ENCODE data around the gene FCRLA. TPM values are rescaled to one million over a fixed set of nuclear protein-coding genes. Genes with fewer than 3 reads are reported as not detected.
"Not testable (repeated sequence)": the region's sequence is repeated elsewhere in the genome, so short reads cannot be mapped to it uniquely, and the experiment has no call there.

FCRLA gene, protein sequence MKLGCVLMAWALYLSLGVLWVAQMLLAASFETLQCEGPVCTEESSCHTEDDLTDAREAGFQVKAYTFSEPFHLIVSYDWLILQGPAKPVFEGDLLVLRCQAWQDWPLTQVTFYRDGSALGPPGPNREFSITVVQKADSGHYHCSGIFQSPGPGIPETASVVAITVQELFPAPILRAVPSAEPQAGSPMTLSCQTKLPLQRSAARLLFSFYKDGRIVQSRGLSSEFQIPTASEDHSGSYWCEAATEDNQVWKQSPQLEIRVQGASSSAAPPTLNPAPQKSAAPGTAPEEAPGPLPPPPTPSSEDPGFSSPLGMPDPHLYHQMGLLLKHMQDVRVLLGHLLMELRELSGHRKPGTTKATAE
- polyA plus RNA-seq (ENCODE audit: insufficient read length in 3 of 3), result under 1 TPM; 0.15 to 0.65 (median 0.23) TPM

DNA sequence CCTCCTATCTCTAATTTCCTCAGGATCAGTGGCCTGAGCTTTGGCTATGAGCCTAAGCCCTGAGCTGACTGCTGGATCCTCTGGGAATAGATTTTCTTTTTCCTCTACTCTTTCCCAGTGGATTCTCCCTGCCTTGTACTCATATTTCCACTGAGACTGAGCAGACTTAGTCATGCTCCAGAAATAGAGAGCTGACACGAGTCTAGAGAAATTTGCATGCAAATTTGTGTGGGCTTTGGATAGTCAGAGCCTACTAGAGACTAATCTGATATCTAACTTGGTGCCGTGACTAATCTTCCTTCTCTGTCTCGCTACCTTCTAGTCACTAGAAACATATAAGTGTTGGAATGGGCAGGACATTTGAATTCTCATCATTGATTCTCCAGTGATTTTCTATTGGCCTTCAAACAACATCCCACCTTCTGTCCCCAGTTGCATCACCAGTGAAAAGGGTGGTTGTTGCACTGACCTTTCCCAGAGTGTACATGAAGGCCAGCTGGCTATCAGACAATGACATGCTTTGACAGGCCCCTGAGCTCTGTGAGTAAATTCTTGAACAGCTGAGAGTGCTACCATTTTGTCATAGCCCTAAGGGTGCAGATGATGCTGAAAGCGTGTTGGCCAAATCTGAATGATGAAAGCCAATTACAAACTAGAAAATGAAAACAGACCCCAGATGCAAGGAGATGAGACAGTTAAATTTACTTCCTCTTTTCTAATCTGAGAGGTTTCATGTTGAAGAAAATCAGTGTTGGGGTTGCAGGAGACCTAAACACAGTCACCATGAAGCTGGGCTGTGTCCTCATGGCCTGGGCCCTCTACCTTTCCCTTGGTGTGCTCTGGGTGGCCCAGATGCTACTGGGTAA, at the start of gene FCRLA:
Gene FCRLA, plus strand, starts transcription at position 748 of the 866 bp plus-strand sequence. Its CDS starts 36 bp downstream, at position 784.
- no peak for DNase-seq (ENCODE audit: low read depth in 3 of 3, low spot score in 2 of 3)

DNA sequence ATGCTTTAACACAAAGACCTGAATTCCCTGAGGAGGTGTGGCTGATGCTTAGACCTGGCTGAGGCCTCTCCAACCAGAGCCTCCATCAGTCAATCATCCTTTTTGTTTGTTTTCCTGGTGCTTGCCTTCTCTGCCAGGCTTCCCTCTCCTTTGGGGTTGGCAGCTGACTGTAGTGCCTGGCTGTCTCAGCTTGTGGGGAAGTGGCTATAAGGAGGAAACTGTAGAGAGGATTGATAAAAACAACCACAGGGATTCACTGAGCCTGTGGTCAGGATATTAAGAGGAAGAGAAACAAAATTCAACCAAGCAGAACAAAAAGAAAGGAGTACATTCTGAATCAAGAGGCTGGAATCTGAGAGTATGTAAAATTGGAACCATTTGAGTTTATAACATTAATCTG, 48.5 kb upstream of the FCRLA start:
- DNase-seq (ENCODE audit: low read depth in 3 of 3, low spot score in 2 of 3), result not testable (repeated sequence)

GRCh38 chr1:161661660-161662311, 45.2 kb upstream of the FCRLA start:
- not testable (repeated sequence) for DNase-seq (ENCODE audit: low read depth in 3 of 3, low spot score in 2 of 3)

- not testable (repeated sequence) for DNase-seq (ENCODE audit: low read depth in 3 of 3, low spot score in 2 of 3)
Observed at GRCh38 chr1:161662684-161663339, 44.2 kb upstream of the FCRLA start, which contains the start of gene FCGR2B. FCGR2B (plus strand) TSS chr1:161663143; CDS start chr1:161663242, 99 bp downstream.

- not testable (repeated sequence) for DNase-seq (ENCODE audit: low read depth in 3 of 3, low spot score in 2 of 3)
Observed at GRCh38 chr1:161663569-161663968, 43.5 kb upstream of the FCRLA start.

GRCh38 chr1:161664689-161665088, 42.3 kb upstream of the FCRLA start:
- not testable (repeated sequence) for DNase-seq (ENCODE audit: low read depth in 3 of 3, low spot score in 2 of 3)

- not testable (repeated sequence) for DNase-seq (ENCODE audit: low read depth in 3 of 3, low spot score in 2 of 3)
Observed at GRCh38 chr1:161671045-161672020, 35.7 kb upstream of the FCRLA start.

DNA sequence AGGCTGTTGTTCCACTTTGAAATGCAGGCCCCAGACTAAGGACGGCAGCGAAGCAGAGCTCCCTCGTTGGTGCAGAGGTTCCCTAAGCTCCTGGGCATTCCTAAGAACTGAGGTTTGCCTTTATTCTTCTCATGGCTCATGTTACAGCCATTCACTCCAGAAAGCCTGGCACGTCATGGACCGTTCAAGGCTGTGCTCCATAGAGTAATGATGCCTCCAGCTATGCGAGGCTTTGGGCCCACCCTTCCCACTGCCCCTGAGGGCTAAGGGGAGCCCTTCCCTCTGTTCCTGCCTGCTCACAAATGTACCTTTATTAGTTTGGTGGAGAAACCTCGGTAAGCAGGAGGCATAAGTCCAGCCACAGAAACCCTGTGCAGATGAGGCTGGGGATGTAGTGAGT, 33.6 kb upstream of the FCRLA start:
- not testable (repeated sequence) for DNase-seq (ENCODE audit: low read depth in 3 of 3, low spot score in 2 of 3)

DNA sequence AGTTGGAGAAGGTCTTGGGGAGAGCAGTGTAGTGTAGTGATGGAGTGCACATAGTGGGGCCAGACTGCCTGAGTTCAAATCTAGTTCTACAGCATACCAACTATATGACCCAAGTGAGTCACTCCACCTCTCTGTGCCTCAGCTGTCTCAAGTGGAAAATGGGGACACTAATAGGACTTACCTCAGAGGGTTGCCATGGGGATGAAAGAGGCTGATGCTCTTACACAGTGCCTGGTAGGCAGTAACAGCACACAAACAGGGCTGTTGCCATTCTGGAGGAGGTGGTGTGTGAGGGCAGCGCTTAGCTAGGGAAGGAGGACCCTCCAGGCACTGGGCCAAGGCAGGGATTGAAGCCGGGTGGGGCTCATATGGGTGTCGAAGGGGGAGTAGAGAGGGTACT, 32.6 kb upstream of the FCRLA start:
- not testable (repeated sequence) for DNase-seq (ENCODE audit: low read depth in 3 of 3, low spot score in 2 of 3)

DNA sequence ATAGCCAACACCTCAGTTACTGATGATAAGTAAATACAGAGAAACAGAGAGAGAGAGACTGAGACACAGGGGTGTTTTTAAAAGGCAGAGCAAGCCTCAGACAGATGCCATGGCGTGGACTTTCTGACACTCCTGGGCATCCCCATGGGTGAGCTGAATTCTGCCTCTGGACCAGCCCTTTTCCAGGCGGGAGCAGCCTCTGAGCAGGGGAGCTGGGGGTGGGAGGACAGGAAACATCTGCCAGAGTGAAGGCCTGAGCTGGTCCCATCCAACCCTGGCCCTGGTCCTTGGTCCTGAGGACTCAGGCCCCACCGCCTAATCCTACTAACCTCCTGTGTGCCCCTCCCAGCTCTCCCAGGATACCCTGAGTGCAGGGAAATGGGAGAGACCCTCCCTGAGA, 32.1 kb upstream of the FCRLA start:
- DNase-seq (ENCODE audit: low read depth in 3 of 3, low spot score in 2 of 3), result not testable (repeated sequence)

GRCh38 chr1:161676441-161676840, 30.6 kb upstream of the FCRLA start:
- DNase-seq (ENCODE audit: low read depth in 3 of 3, low spot score in 2 of 3), result no peak

GRCh38 chr1:161676958-161677689, 29.9 kb upstream of the FCRLA start:
- no peak for DNase-seq (ENCODE audit: low read depth in 3 of 3, low spot score in 2 of 3)

DNA sequence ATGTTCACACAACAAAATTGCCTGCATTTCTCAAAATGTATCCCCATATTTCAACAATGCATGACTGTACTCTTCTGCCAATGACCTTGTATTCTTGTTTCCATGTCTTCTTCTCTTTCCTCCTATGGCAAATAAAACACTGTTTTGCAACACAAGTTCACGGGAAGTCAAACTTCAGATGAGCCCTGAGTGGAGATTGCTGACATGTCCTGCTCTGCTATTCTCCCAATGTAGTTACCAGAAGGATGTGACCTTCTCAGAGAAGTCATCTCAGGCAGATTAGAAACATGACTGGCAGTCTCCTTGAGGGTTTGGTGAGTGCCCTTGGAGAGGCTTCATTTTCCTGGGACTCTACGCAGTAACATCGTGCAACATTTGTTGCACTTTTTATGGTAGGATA, 28.5 kb upstream of the FCRLA start:
- no peak for DNase-seq (ENCODE audit: low read depth in 3 of 3, low spot score in 2 of 3)

DNA sequence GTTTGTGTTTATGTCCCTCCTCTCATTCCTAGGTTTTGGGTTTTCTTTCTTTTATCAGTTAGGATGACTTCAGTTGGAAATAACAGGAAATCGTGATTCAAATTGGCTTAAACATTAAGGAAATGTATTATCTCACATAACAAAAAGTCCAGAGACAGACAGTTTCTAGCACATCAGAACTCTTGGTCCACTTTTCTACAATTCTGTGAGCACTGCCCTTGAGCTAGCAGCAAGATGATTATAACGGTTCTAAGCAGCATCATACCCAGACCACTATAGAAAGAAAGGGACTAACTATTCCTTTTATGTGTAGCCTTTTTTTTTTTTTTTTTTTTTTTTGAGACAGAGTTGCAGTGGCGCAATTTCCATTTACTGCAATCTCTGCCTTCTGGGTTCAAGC, 25.1 kb upstream of the FCRLA start:
- no peak for DNase-seq (ENCODE audit: low read depth in 3 of 3, low spot score in 2 of 3)

DNA sequence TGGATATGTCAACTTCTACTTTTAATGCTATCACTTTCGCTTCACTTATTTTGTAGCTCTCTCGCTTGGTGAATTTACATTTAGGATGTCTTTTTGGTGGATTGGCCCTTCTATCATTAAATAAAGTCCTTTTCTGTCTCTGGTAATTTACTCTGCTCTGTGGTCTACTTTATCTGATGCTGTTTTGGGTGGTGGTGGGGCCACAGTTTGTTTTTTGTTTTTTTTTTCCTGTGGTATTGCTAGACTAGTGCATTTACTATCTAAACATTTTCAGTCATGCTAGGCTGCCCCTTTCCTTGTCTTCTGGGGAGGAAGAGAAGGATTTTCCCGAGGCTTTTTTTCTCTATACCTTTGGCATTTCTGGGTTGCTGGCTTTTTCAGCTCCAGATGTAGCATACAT, 18.1 kb upstream of the FCRLA start:
- DNase-seq (ENCODE audit: low read depth in 3 of 3, low spot score in 2 of 3), result no peak

DNA sequence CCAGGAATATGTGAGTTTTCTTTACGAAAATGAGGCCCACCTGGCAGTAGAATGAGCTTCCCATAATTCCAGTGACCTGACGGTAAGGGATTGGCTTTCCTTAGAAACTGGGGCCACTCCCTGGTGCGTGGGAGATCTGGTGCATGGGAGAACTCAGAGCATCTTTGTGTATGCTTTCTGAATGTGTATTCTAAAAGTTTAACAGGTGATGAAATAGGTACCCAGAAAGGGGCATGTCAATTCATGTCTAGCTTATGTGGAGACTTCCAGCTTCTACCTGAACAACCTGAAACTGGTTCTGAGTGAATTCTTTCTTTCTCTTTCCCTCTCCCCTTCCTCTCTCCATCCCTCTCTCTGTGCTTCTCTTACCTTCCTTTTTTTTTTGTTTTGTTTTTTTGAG, 15.2 kb upstream of the FCRLA start:
- DNase-seq (ENCODE audit: low read depth in 3 of 3, low spot score in 2 of 3), result no peak

DNA sequence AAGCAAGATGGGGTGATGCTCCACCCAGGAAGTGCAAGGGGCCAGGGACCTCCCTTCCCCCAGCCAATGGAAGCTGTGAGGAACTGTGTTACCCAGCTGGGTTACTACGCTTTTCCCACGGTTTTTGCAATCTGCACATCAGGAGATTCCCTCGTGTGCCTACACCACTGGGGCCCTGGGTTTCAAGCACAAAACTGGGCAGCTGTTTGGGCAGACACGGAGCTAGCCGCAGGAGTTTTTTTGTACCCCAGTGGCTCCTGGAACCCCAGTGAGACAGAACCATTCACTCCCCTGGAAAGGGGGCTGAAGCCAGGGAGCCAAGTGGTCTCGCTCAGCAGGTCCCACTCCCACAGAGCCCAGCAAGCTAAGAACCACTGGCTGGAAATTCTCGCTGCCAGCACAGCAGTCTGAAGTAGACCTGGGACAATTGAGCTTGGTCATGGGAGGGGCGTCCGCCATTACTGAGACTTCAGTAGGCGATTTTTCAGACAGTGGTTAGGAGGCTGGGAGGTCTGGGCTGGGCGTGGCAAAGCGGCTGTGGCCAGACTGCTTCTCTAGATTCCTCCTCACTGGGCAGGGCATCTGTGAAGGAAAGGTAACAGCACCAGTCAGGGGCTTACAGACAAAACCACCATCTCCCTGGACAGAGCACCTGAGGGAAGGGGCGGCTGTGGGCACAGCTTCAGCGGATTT, 13.9 kb upstream of the FCRLA start:
- not testable (repeated sequence) for DNase-seq (ENCODE audit: low read depth in 3 of 3, low spot score in 2 of 3)

DNA sequence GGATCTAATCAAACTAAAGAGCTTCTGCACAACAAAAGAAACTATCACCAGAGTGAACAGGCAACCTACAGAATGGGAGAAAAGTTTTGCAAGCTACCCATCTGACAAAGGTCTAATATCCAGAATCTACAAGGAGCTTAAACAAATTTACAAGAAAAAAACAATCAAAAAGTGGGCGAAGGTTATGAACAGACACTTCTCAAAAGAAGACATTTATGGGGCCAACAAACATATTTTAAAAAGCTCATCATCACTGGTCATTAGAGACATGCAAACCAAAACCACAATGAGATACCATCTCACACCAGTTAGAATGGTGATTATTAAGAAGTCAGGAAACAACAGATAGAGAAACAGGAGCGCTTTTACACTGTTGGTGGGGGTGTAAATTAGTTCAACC, 8.7 kb upstream of the FCRLA start:
- DNase-seq (ENCODE audit: low read depth in 3 of 3, low spot score in 2 of 3), result not testable (repeated sequence)
